Left ventricle myocardium inferior (tissue), 1 donor: ENCODE measurements around the gene TMCO4. TPM values are rescaled to one million over a fixed set of nuclear protein-coding genes. Genes with fewer than 3 reads are reported as not detected.

Source experiments
- DNase-seq: peaks from one replicate; pipeline ENCODE4 v3.0.0-alpha.2; 2020
- H3K27ac ChIP-seq: fragments of 200-600 bp; replicated peaks from 2 replicates; pipeline ENCODE4 v1.8.0; 2021
- H3K27me3 ChIP-seq: fragments of 200-600 bp; 2 replicates; pipeline ENCODE4 v1.8.0; 2021; ENCODE audit warnings: low read depth
- H3K36me3 ChIP-seq: fragments of 200-600 bp; 2 replicates; pipeline ENCODE4 v1.8.0; 2021
- H3K4me1 ChIP-seq: fragments of 200-600 bp; 2 replicates; pipeline ENCODE4 v1.8.0; 2021
- H3K4me3 ChIP-seq: fragments of 200-600 bp; 2 replicates; pipeline ENCODE4 v1.8.0; 2021; ENCODE audit warnings: mild to moderate bottlenecking, moderate library complexity
- H3K9me3 ChIP-seq: fragments of 200-600 bp; replicated peaks from 2 replicates; pipeline ENCODE4 v1.8.0; 2021
- CTCF ChIP-seq: fragments of 200-600 bp; IDR thresholded peaks from 2 replicates; pipeline ENCODE4 v1.8.0; 2021; ENCODE audit warnings: antibody characterized with exemption, mild to moderate bottlenecking, borderline replicate concordance
- intact Hi-C: fragments of 100-400 bp; cut with micrococcal nuclease; formaldehyde crosslinking; loops from one replicate; pipeline ENCODE4 v1.11.0; 2022
- total RNA-seq: library from RNA; stranded (reverse); fragmentation: NEBNext Ultra II Directional; extraction: Animal tissue kit (Norgen Biotek cat#: 25700); gene quantifications from one replicate; pipeline ENCODE4 v1.2.1, GENCODE V29; 2021
- donor health status: DM: no; HTN: yes; CAD: no; lungs with severe emphysema.

Gene TMCO4
- total RNA-seq, 1 donor from 2014 or later, result 8.6 TPM

- intact Hi-C loops, result no loop called here
- Histone ChIP-seq H3K4me1 (peaks cover 22% of the 10 kb centered on the region), H3K27me3 (no peaks in the 10 kb centered on the region), H3K27ac (no peak overlapping the region), H3K4me3 (no peak overlapping the region), H3K9me3 (peaks cover 6% of the 10 kb centered on the region), H3K36me3 (peaks cover 34% of the 10 kb centered on the region)
- no peak for DNase-seq
- no peak for TF ChIP-seq CTCF
These were observed 68.3 kb downstream of the TMCO4 start for GRCh38 chr1:19731311-19731821.

- Histone ChIP-seq H3K9me3 (peaks cover 6% of the 10 kb centered on the region), H3K27ac (no peak overlapping the region), H3K36me3 (peaks cover 37% of the 10 kb centered on the region), H3K4me3 (no peak overlapping the region), H3K4me1 (peaks cover 16% of the 10 kb centered on the region), H3K27me3 (no peaks in the 10 kb centered on the region)
- TF ChIP-seq CTCF, result no peak
- intact Hi-C loops, result no loop called here
- DNase-seq, result no peak
These were observed 68.9 kb downstream of the TMCO4 start for GRCh38 chr1:19730793-19731192.

GRCh38 chr1:19730232-19730631 is 69.5 kb downstream of the TMCO4 start:
- intact Hi-C loops, result no loop called here
- no peak for DNase-seq
- H3K27ac ChIP-seq, result no peak overlapping the region
- H3K27me3 ChIP-seq, result no peaks in the 10 kb centered on the region
- H3K9me3 ChIP-seq, result peaks cover 6% of the 10 kb centered on the region
- H3K36me3 ChIP-seq, result peaks cover 38% of the 10 kb centered on the region
- no peak overlapping the region for H3K4me3 ChIP-seq
- no peak for TF ChIP-seq CTCF
- H3K4me1 ChIP-seq, result peaks cover 10% of the 10 kb centered on the region

GRCh38 chr1:19728413-19729145 is 71.1 kb downstream of the TMCO4 start:
- Histone ChIP-seq H3K4me3 (no peak overlapping the region), H3K27ac (no peak overlapping the region), H3K4me1 (no peaks in the 10 kb centered on the region), H3K9me3 (peaks cover 6% of the 10 kb centered on the region), H3K36me3 (peaks cover 48% of the 10 kb centered on the region), H3K27me3 (no peaks in the 10 kb centered on the region)
- intact Hi-C loops, result no loop called here
- no peak for TF ChIP-seq CTCF
- DNase-seq, result no peak

GRCh38 chr1:19725606-19726005 is 74.1 kb downstream of the TMCO4 start:
- Histone ChIP-seq H3K36me3 (peaks cover 39% of the 10 kb centered on the region), H3K4me3 (no peak overlapping the region), H3K27me3 (no peaks in the 10 kb centered on the region), H3K9me3 (peaks cover 6% of the 10 kb centered on the region), H3K4me1 (no peaks in the 10 kb centered on the region), H3K27ac (no peak overlapping the region)
- DNase-seq, result no peak
- intact Hi-C loops, result no loop called here
- TF ChIP-seq CTCF, result no peak
